GDM1 (cell line): ENCODE data around the gene SAA1.
"Not testable (repeated sequence)": the region's sequence is repeated elsewhere in the genome, so short reads cannot be mapped to it uniquely, and the experiment has no call there.

Experiments used
- DNase-seq: peaks from one replicate; lab custom pipeline; 2025; lab: John Stamatoyannopoulos, UW

The SAA1 gene

GRCh38 chr11:18265949-18266348 is at the start of gene SAA1:
TSS of gene SAA1 (plus strand) at chr11:18266264. CDS start at chr11:18266888, 624 bp downstream.
- DNase-seq, result no peak

- no peak for DNase-seq
Observed at GRCh38 chr11:18221274-18221876, 44.7 kb upstream of the SAA1 start.

GRCh38 chr11:18222814-18223421 is 43.1 kb upstream of the SAA1 start:
- DNase-seq, result no peak

- no peak for DNase-seq
Observed at GRCh38 chr11:18223591-18224387, 42.3 kb upstream of the SAA1 start.

- no peak for DNase-seq
Observed at GRCh38 chr11:18225913-18226312, 40.2 kb upstream of the SAA1 start.

GRCh38 chr11:18229501-18229900 is 36.6 kb upstream of the SAA1 start:
- DNase-seq, result no peak

GRCh38 chr11:18230859-18231258 is 35.2 kb upstream of the SAA1 start:
- no peak for DNase-seq

GRCh38 chr11:18233912-18234311 is 32.2 kb upstream of the SAA1 start:
- no peak for DNase-seq

- no peak for DNase-seq
Observed at GRCh38 chr11:18235394-18236334, 30.4 kb upstream of the SAA1 start.

- no peak for DNase-seq
Observed at GRCh38 chr11:18236664-18237356, 29.3 kb upstream of the SAA1 start, which contains the start of gene SAA4. TSS of gene SAA4 (minus strand) at chr11:18236802. CDS start at chr11:18235926, 876 bp downstream.

- no peak for DNase-seq
Observed at GRCh38 chr11:18239655-18240054, 26.4 kb upstream of the SAA1 start.

- peak; percentile 34 for DNase-seq
Observed at GRCh38 chr11:18243783-18244362, 22.2 kb upstream of the SAA1 start.

GRCh38 chr11:18245396-18245795 is 20.7 kb upstream of the SAA1 start:
- no peak for DNase-seq

GRCh38 chr11:18246379-18247190 is 19.5 kb upstream of the SAA1 start:
- not testable (repeated sequence) for DNase-seq

GRCh38 chr11:18247191-18247581 is 18.9 kb upstream of the SAA1 start:
- DNase-seq, result not testable (repeated sequence)

- no peak for DNase-seq
Observed at GRCh38 chr11:18248561-18248960, 17.5 kb upstream of the SAA1 start, which contains the start of gene SAA2. TSS of gene SAA2 (minus strand) at chr11:18248668. CDS start at chr11:18248011, 657 bp downstream.

- DNase-seq, result no peak
Observed at GRCh38 chr11:18253233-18253632, 12.8 kb upstream of the SAA1 start.

GRCh38 chr11:18253778-18254338 is 12.2 kb upstream of the SAA1 start:
- no peak for DNase-seq

- no peak for DNase-seq
Observed at GRCh38 chr11:18254781-18255361, 11.2 kb upstream of the SAA1 start.
